ENCODE data around the gene PLK5. TPM values are rescaled to one million over a fixed set of nuclear protein-coding genes. Genes with fewer than 3 reads are reported as not detected.

PLK5 gene
- polyA plus RNA-seq, 1 of the 3 experiments (the other 2 are of a cell fraction), result not detected

DNA sequence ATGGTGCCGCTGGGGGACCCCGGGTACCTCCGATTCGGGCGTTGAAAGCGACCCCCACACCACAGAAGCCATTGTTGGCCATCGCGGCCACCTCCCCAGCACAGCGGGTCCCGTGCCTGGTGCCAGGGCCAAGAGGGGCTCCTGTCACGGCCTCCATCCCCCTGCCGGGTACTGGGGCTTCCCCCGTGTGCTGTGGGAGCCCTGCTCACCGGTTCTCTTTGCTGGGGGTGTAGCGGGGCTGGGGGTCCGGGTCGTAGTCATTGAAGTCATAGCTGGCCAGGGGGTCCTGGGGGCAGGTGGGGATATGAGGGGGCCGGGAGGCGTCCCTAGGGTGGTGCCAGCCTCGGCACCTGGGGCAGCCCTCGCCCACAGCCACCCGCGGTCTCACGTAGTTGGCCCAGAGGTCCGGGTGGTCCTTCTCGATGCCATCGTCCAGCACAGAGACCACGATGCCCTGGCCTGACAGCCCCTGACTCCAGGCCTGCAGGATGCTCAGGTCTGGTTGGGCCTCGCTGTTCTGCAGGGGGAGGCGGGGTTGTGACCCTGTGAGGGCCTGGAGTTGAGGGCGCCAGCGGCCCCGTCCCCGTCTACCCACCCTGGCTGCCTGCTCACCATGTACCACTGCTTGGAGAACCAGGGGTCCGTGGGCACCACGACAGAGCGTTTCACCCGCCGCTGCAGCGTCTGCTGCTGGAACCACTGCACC is 36.1 kb upstream of the PLK5 start:
- no peak for DNase-seq
- Histone ChIP-seq H3K27me3 (ENCODE audit: insufficient read depth) (no peaks in the 10 kb centered on the region), H3K9ac (no peak overlapping the region), H3K79me2 (ENCODE audit: insufficient read depth) (no peaks in the 10 kb centered on the region), H3K27ac (ENCODE audit: low read depth in 2 of 2, low read length in 1 of 2) (no peak overlapping the region), H3K9me3 (no peaks in the 10 kb centered on the region), H4K20me1 (ENCODE audit: insufficient read depth) (no peaks in the 10 kb centered on the region), H3F3A (replicated peaks; ENCODE audit: insufficient read depth) (no peaks in the 10 kb centered on the region), H3K9me2 (no peaks in the 10 kb centered on the region), H2AFZ (ENCODE audit: low read depth) (no peak overlapping the region), H3K4me1 (ENCODE audit: control insufficient read depth in 1 of 2, insufficient read depth in 2 of 2, low read depth in 1 of 2, low read length in 1 of 2) (peaks cover 5 to 15% of the 10 kb centered on the region in 2 experiments; a peak in 2 of 4 replicates), H3K36me3 (replicated peaks in 1 of 2; ENCODE audit: control insufficient read depth in 1 of 2, insufficient read depth in 2 of 2, low read length in 1 of 2) (no peaks in the 10 kb centered on the region), H3K4me3 (ENCODE audit: low read depth in 2 of 2, low read length in 1 of 2) (no peak overlapping the region), H3K4me2 (no peak overlapping the region)
- 88% methylated on average over 23 of the region's 40 CpGs for WGBS (ENCODE audit: low lambda C conversion rate)
- TF ChIP-seq RXRA (IDR thresholded peaks at IDR 0.05; ENCODE audit: borderline replicate concordance, low read depth) (no peak), EZH2phosphoT487 (IDR thresholded peaks at IDR 0.05; ENCODE audit: borderline replicate concordance, low read depth) (no peak), CTCF (IDR thresholded peaks at IDR 0.05) (no peak), SMC3 (IDR thresholded peaks at IDR 0.05; ENCODE audit: low read depth, low read length) (no peak), TEAD4 (IDR thresholded peaks at IDR 0.05; ENCODE audit: borderline replicate concordance, insufficient read depth) (no peak)
- TF ChIP-seq, protein P1, sequence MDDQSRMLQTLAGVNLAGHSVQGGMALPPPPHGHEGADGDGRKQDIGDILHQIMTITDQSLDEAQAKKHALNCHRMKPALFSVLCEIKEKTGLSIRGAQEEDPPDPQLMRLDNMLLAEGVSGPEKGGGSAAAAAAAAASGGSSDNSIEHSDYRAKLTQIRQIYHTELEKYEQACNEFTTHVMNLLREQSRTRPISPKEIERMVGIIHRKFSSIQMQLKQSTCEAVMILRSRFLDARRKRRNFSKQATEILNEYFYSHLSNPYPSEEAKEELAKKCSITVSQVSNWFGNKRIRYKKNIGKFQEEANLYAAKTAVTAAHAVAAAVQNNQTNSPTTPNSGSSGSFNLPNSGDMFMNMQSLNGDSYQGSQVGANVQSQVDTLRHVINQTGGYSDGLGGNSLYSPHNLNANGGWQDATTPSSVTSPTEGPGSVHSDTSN (IDR thresholded peaks at IDR 0.05), result no peak
- ChIA-PET CTCF (no interaction called here), POLR2A (no interaction called here)

GRCh38 chr19:1488282-1488601 is 35.6 kb upstream of the PLK5 start:
- Histone ChIP-seq H2AFZ (ENCODE audit: low read depth) (no peak overlapping the region), H3K4me1 (ENCODE audit: control insufficient read depth in 1 of 2, insufficient read depth in 2 of 2, low read depth in 1 of 2, low read length in 1 of 2) (peaks cover 5 to 15% of the 10 kb centered on the region in 2 experiments; a peak in 2 of 4 replicates)
- CTCF ChIA-PET, result interaction anchor here (2.0 kb wide), 1 partner anchor 43 kb away, joined by 4 read pairs; no protein-coding TSS in a partner anchor

More at GRCh38 chr19:1488282-1488601, 35.6 kb upstream of the PLK5 start:
- no peaks in the 10 kb centered on the region for H3K9me2 ChIP-seq
- H4K20me1 ChIP-seq (ENCODE audit: insufficient read depth), result no peaks in the 10 kb centered on the region
- H3K79me2 ChIP-seq (ENCODE audit: insufficient read depth), result no peaks in the 10 kb centered on the region
- POLR2A ChIA-PET, result no interaction called here
- TF ChIP-seq MXI1 (IDR thresholded peaks at IDR 0.05; ENCODE audit: low read depth, low read length) (no peak), EP300 (IDR thresholded peaks at IDR 0.05; ENCODE audit: borderline replicate concordance in 1 of 2, low read depth in 1 of 2, low read length in 1 of 2) (no peak), GABPA (IDR thresholded peaks at IDR 0.05; ENCODE audit: low read depth) (no peak), FOXJ3 (CRISPR knock-in tag; IDR thresholded peaks at IDR 0.05) (no peak)
- TF ChIP-seq, protein P2, sequence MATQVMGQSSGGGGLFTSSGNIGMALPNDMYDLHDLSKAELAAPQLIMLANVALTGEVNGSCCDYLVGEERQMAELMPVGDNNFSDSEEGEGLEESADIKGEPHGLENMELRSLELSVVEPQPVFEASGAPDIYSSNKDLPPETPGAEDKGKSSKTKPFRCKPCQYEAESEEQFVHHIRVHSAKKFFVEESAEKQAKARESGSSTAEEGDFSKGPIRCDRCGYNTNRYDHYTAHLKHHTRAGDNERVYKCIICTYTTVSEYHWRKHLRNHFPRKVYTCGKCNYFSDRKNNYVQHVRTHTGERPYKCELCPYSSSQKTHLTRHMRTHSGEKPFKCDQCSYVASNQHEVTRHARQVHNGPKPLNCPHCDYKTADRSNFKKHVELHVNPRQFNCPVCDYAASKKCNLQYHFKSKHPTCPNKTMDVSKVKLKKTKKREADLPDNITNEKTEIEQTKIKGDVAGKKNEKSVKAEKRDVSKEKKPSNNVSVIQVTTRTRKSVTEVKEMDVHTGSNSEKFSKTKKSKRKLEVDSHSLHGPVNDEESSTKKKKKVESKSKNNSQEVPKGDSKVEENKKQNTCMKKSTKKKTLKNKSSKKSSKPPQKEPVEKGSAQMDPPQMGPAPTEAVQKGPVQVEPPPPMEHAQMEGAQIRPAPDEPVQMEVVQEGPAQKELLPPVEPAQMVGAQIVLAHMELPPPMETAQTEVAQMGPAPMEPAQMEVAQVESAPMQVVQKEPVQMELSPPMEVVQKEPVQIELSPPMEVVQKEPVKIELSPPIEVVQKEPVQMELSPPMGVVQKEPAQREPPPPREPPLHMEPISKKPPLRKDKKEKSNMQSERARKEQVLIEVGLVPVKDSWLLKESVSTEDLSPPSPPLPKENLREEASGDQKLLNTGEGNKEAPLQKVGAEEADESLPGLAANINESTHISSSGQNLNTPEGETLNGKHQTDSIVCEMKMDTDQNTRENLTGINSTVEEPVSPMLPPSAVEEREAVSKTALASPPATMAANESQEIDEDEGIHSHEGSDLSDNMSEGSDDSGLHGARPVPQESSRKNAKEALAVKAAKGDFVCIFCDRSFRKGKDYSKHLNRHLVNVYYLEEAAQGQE (IDR thresholded peaks at IDR 0.05; ENCODE audit: low read depth, low read length), result no peak
- no peak overlapping the region for H3K27ac ChIP-seq (ENCODE audit: low read depth in 2 of 2, low read length in 1 of 2)
- H3K4me3 ChIP-seq (ENCODE audit: low read depth in 2 of 2, low read length in 1 of 2), result no peak overlapping the region
- DNase-seq, result no peak
- no peaks in the 10 kb centered on the region for H3K9me3 ChIP-seq
- H3K27me3 ChIP-seq (ENCODE audit: insufficient read depth), result no peaks in the 10 kb centered on the region
- H3K36me3 ChIP-seq (replicated peaks in 1 of 2; ENCODE audit: control insufficient read depth in 1 of 2, insufficient read depth in 2 of 2, low read length in 1 of 2), result no peaks in the 10 kb centered on the region
- no peak overlapping the region for H3K4me2 ChIP-seq
- no peaks in the 10 kb centered on the region for H3F3A ChIP-seq (replicated peaks; ENCODE audit: insufficient read depth)
- no peak overlapping the region for H3K9ac ChIP-seq
- 97% methylated on average over 10 of the region's 11 CpGs for WGBS (ENCODE audit: low lambda C conversion rate)

Data from SK-N-SH (cell line).